Kidney (tissue), 14 donors: ENCODE measurements around the gene NDUFA3. TPM values are rescaled to one million over a fixed set of nuclear protein-coding genes. Genes with fewer than 3 reads are reported as not detected.

Source experiments
- DNase-seq, 5 donors: peaks; one replicate each; pipeline ENCODE4 v3.0.0-alpha.2; 2013 to 2020
- FAIRE-seq: peaks from 2 replicates; lab custom pipeline; 2012; peaks lifted over from hg19 to GRCh38; lab: Jason Lieb, UNC
- H3K27ac ChIP-seq, 2 donors: one replicate each; pipeline ENCODE4 v1.7.0; 2013; ENCODE audit warnings: low read depth in 2 of 2, low read length in 2 of 2, inconsistent platforms in 1 of 2
- H3K27me3 ChIP-seq: one replicate; pipeline ENCODE4 v1.7.1; 2013; ENCODE audit warnings: low read length, inconsistent platforms; ENCODE audit not compliant: control insufficient read depth, insufficient read depth
- H3K36me3 ChIP-seq, 3 donors: one replicate each; pipeline versions ENCODE4 v1.7.0 to v1.7.1; 2013; ENCODE audit warnings: low read length in 3 of 3, control low read depth in 1 of 3, inconsistent platforms in 1 of 3; ENCODE audit not compliant: insufficient read depth in 3 of 3, control insufficient read depth in 2 of 3
- H3K4me1 ChIP-seq, 3 donors: one replicate each; pipeline versions ENCODE4 v1.7.0 to v1.7.1; 2013; ENCODE audit warnings: low read length in 3 of 3, inconsistent platforms in 1 of 3, low read depth in 1 of 3; ENCODE audit not compliant: control insufficient read depth in 2 of 3, insufficient read depth in 2 of 3
- H3K4me3 ChIP-seq, 3 donors: one replicate each; pipeline versions ENCODE4 v1.7.0 to v1.8.1; 2013; ENCODE audit warnings: low read length in 3 of 3, control low read depth in 1 of 3, inconsistent platforms in 1 of 3
- H3K9ac ChIP-seq, 3 donors: one replicate each; pipeline versions ENCODE4 v1.7.0 to v1.7.1; 2013; ENCODE audit warnings: low read length in 3 of 3, control low read depth in 1 of 3, inconsistent platforms in 1 of 3
- H3K9me3 ChIP-seq, 3 donors: one replicate each; pipeline versions ENCODE4 v1.7.0 to v1.7.1; 2013; ENCODE audit warnings: low read length in 3 of 3, control low read depth in 1 of 3, inconsistent platforms in 1 of 3; ENCODE audit not compliant: control insufficient read depth in 2 of 3, insufficient read depth in 1 of 3
- CTCF ChIP-seq: IDR thresholded peaks from 3 replicates; pipeline ENCODE4 v1.5.1; 2012; ENCODE audit warnings: mild to moderate bottlenecking, moderate library complexity, borderline replicate concordance; ENCODE audit not compliant: insufficient read depth; ENCODE audit errors: extremely low read depth
- intact Hi-C: fragments of 100-400 bp; cut with DNase I; formaldehyde crosslinking; loops from one replicate; pipeline ENCODE4 v1.11.1; 2022
- polyA plus RNA-seq: library from polyadenylated mRNA; stranded (reverse); fragments of 350-450 nt; fragmentation: Illumina TruSeq; extraction: RNeasy Lipid Tissue Mini Kit (QIAGEN cat#74804); gene quantifications from one replicate; pipeline ENCODE4 v1.2.3, GENCODE V29; 2014; ENCODE audit warnings: low read depth, low replicate concordance; ENCODE audit not compliant: insufficient read depth
- total RNA-seq: library from RNA; stranded (reverse); fragmentation: NEBNext Ultra II Directional; extraction: Animal tissue kit (Norgen Biotek cat#: 25700); gene quantifications from one replicate; pipeline ENCODE4 v1.2.1, GENCODE V29; 2021
- donor health status: control.
- donor health status: control.
- donor health status: control.
- donor health status: control.
- donor health status: control.
- donor health status: DM: yes; HTN: yes; CAD: no.
- donor health status: Normal renal cell carcinoma (clear cell type).

Gene NDUFA3
- total and polyA plus RNA-seq, 2 donors from 2014 or later: 132 to 1,006 TPM

GRCh38 chr19:54145541-54146158 lies 43.0 kb downstream of the NDUFA3 start:
- H3K4me3 ChIP-seq: no peak overlapping the region
- peaks cover 0 to 4% (median 0%) of the 10 kb centered on the region in 3 donors for H3K4me1 ChIP-seq
- FAIRE-seq (no peak), DNase-seq (no peak)
- H3K9ac ChIP-seq: no peak overlapping the region
- H3K27ac ChIP-seq: no peak overlapping the region
- TF ChIP-seq CTCF: no peak
- intact Hi-C loops: no loop called here
- peaks cover 15 to 58% (median 52%) of the 10 kb centered on the region in 3 donors for H3K36me3 ChIP-seq
- H3K27me3 ChIP-seq: no peaks in the 10 kb centered on the region
- H3K9me3 ChIP-seq: no peaks in the 10 kb centered on the region

- no peaks in the 10 kb centered on the region for H3K27me3 ChIP-seq
- DNase-seq (peak in 4 of 5 donors; percentile 33 to 92 (median 64)), FAIRE-seq (no peak)
- H3K36me3 ChIP-seq: peaks cover 14 to 65% (median 57%) of the 10 kb centered on the region in 3 donors
- no peak overlapping the region for H3K9ac ChIP-seq
- no peak overlapping the region for H3K27ac ChIP-seq
- H3K4me3 ChIP-seq: no peak overlapping the region
- intact Hi-C loops: no loop called here
- TF ChIP-seq CTCF: no peak
- no peaks in the 10 kb centered on the region for H3K4me1 ChIP-seq
- H3K9me3 ChIP-seq: no peaks in the 10 kb centered on the region
These were observed 45.0 kb downstream of the NDUFA3 start for GRCh38 chr19:54147676-54148075.

DNA sequence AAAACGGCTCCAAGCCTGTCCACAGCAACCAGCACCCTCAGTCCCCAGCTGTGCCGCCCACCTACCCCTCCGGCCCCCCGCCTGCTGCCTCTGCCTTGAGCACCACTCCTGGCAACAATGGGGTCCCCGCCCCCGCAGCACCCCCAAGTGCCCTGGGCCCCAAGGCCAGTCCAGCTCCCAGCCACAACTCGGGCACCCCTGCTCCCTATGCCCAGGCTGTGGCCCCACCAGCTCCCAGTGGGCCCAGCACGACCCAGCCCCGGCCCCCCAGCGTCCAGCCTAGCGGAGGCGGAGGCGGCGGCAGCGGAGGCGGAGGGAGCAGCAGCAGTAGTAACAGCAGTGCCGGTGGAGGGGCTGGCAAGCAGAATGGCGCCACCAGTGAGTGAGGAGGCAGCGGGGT lies 45.5 kb downstream of the NDUFA3 start:
- no peak for TF ChIP-seq CTCF
- peak in 1 of 5 donors; percentile 77 for DNase-seq
- no peak overlapping the region for H3K27ac ChIP-seq
- no peak overlapping the region for H3K9ac ChIP-seq
- intact Hi-C loops: no loop called here
- H3K27me3 ChIP-seq: no peaks in the 10 kb centered on the region
- no peaks in the 10 kb centered on the region for H3K4me1 ChIP-seq
- H3K4me3 ChIP-seq: no peak overlapping the region
- H3K36me3 ChIP-seq: peaks cover 11 to 61% (median 53%) of the 10 kb centered on the region in 3 donors
- no peaks in the 10 kb centered on the region for H3K9me3 ChIP-seq
- no peak for FAIRE-seq
